GM18526 (cell line): ENCODE measurements around the gene SLC16A8.

Experiments
- POLR2A ChIP-seq: IDR thresholded peaks from 3 replicates; pipeline ENCODE4 v1.6.1; 2011; ENCODE audit not compliant: insufficient read length; ENCODE audit errors: extremely low read depth

SLC16A8 gene

GRCh38 chr22:38081941-38082828 lies 1.8 kb downstream of the SLC16A8 start:
- TF ChIP-seq POLR2A: no peak

GRCh38 chr22:38081636-38081940 lies 2.4 kb downstream of the SLC16A8 start:
- no peak for TF ChIP-seq POLR2A

DNA sequence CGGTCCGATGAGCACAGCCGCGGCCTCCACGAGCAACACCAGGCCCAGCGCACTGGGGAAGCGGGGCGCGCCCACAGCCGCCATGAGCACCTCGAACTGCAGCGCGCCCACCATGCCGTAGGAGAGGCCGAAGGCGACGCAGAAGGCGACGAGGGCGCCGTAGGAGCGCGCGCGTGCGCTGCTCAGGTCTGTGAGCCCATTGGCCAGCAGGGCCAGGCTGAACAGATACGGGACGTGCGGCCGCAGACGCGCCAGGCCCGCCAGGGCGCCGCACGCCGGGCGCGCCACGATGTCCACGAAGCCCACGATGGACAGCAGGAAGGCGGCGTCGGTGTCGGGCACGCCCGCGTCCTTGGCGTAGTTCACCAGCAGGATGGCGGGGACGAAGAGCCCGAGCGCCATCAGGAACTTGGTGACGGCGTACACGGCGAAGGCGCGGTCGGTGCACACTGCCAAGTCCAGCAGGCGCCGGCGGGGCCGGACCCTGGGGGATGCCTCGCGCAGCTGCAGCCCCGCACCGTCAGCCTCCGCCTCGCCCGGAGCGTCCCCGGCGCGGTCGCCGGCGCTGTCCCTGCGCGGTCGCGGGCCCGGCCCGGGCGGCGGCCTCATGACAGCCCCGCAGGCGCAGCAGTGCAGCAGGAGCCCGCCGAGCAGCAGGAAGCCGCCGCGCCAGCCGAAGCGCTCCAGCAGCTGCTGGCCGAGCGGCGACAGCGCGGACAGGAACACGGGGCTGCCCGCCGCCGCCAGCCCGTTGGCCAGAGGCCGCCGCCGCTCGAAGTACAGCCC lies 2.9 kb downstream of the SLC16A8 start:
- TF ChIP-seq POLR2A: no peak

DNA sequence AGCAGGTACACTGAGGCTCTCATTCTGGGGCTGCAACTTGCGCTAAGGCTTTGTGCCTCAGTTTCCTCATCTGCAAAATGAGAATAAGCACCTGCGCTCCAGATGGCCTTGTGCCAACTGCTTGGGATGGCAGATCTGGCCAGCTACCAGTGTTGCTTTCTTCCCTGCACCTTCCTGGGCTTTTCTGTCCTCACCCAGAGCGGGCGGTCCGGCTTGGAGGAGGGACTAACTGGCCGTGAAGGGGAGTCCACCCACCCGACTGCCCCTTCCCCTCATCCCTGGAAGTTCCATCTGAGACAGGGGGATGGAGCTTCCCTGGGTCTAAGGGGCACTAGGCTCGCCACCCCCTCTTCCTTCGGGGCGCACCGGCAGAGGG lies 3.5 kb downstream of the SLC16A8 start:
- TF ChIP-seq POLR2A: no peak

- TF ChIP-seq POLR2A: no peak
Observed at GRCh38 chr22:38079804-38080203, 4.2 kb downstream of the SLC16A8 start.

- TF ChIP-seq POLR2A: no peak
Observed at GRCh38 chr22:38078046-38078840, 5.7 kb downstream of the SLC16A8 start.

DNA sequence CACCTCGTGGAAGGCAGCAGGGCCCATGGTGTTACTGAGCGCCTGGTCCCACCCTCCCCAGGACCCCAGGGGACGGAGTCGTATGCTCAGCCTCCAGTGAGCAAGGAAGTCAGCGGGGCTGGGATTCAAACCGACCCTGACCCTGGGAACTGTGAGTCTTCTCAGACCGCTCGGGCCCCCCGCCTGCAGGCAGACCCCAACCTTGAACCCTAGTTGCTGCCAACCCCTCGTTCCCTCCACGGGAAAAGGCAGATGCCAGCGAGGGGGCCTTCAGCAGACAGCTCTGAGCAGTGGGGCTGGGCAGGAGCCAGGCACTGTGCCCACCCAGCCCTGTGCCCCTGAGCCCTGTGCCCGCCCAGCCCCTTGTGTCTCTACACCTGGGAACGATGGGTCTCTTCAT lies 6.4 kb downstream of the SLC16A8 start:
- no peak for TF ChIP-seq POLR2A

GRCh38 chr22:38077096-38077495 lies 6.9 kb downstream of the SLC16A8 start:
- TF ChIP-seq POLR2A: no peak

- TF ChIP-seq POLR2A: no peak
Observed at GRCh38 chr22:38075961-38076360, 8.0 kb downstream of the SLC16A8 start.

- no peak for TF ChIP-seq POLR2A
Observed at GRCh38 chr22:38075105-38075825, 8.7 kb downstream of the SLC16A8 start.

DNA sequence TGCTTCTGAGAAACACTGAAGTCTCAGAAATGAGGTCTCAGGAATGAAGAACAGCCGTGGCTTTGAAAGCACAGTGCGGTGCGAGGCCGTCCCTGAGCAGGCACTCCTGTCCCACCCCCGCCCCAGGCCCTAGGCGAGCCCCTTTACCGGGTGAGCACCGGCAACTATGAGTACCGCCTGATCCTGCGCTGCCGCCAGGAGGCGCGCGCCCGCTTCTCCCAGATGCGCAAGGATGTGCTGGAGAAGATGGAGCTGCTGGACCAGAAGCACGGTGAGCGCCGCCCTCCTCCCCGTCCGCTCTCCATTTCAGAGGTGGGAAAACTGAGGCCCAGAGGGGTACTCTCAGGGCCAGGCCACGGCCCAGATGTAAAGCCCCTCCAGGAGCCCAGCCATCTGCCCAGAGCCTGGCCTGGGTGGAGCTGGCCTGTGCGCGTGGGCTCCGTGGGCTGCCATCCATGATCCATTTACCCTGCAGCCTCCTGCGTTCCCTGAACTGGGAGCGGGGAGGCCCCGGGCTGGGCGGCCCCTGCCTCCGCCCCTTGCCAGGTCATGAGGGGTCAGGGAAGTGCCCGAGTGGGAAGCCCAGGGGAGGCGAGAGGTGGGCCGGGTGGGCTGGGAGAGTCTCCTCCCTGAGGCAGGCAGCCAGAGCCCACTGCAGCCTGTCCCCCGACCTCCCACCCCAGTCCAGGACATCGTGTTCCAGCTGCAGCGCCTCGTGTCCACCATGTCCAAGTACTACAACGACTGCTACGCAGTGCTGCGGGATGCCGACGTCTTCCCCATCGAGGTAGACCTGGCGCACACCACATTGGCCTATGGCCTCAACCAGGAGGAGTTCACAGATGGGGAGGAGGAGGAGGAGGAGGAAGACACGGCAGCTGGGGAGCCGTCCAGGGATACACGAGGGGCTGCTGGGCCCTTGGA lies 9.5 kb downstream of the SLC16A8 start:
- no peak for TF ChIP-seq POLR2A

DNA sequence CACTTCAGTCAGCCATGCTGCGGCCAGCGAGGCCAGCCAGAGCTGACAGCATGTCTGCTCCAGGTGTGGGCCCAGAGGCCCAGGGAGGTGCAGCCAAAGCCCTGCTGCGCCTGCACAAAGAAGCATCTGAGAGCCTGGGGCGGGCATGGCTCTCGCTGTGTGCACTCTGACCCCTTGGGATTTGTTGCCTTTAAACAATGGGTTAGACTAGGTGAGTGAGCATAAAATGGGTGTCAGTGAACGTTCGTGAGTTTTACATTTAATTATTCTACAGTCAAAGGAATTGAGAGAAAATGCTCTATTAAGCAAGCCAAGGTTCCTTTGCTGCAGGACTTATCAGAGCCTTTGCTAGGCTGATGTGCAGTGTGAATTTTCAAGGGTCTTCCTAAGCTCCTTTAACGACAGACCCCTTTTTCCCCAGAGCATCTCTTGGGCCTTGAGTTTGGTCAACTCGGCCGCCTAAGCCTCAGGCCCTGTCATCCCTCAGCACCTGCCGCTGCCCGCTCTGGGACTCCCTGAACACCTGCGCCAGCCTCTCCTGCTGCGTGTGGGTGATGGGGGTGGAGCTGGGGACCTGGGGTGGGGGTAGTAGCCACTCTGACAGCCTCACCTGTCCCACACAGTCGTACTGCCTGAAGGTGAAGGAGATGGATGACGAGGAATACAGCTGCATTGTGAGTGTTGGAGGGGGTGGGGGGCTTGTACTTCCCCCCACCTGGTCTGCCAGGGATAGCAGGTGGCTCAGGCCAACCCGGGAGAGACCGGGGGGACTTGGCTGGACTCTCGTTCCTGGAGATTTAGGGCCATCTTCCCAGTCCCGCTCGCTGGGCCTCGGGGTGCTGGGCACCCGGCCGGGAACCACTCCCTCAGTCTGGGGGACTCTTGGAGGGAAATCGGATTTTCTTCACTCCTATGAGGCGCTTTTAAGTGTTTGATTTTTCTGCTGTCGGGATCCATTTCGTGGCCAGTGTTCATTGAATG lies 10.5 kb downstream of the SLC16A8 start:
- no peak for TF ChIP-seq POLR2A
